Caco-2 (cell line): Measurements from ENCODE around the gene BAG2. TPM values are rescaled to one million over a fixed set of nuclear protein-coding genes. Genes with fewer than 3 reads are reported as not detected.

Experiments used
- BruUV-seq: library from RNA; stranded (reverse); fragments of 400-500 nt; replicated peaks from 2 replicates; lab custom pipeline; 2021; lab: Mats Ljungman, UMichigan
- CTCF ChIA-PET: fragments of 300-600 bp; sonication (Branson Sonifier 250); formaldehyde crosslinking; loops from one replicate; lab custom pipeline; 2022; ENCODE audit warnings: antibody characterized with exemption; lab: Charles Lee
- POLR2A ChIA-PET: fragments of 300-600 bp; sonication (Branson Sonifier 250); formaldehyde crosslinking; loops from one replicate; lab custom pipeline; 2022; ENCODE audit warnings: antibody characterized with exemption; lab: Charles Lee
- DNase-seq, 2 experiments: peaks; one replicate each; pipeline versions ENCODE4 v3.0.0 to v3.0.0-alpha.2; 2020 to 2022
- H3K27me3 ChIP-seq: replicated peaks from 2 replicates; pipeline ENCODE4 v1.6.0; 2011; ENCODE audit warnings: low read length; ENCODE audit not compliant: control insufficient read depth, insufficient read depth
- H3K36me3 ChIP-seq: 2 replicates; pipeline ENCODE4 v1.5.1; 2011; ENCODE audit warnings: low read length; ENCODE audit not compliant: control insufficient read depth, insufficient read depth
- H3K4me1 ChIP-seq: fragments of 250-450 bp; sonication (Bioruptor Pico); 2 replicates; pipeline ENCODE4 v1.5.1; 2020; ENCODE audit warnings: mild to moderate bottlenecking
- H3K4me3 ChIP-seq: 2 replicates; pipeline ENCODE4 v1.5.1; 2011; ENCODE audit warnings: low read depth, mild to moderate bottlenecking, control low read depth, low read length
- H3K9me3 ChIP-seq: fragments of 250-450 bp; sonication (Bioruptor Pico); 2 replicates; pipeline ENCODE4 v1.5.1; 2020; ENCODE audit warnings: mild to moderate bottlenecking, moderate library complexity
- H3K27ac Mint-ChIP-seq: one replicate; pipeline ENCODE4 v1.8.0; 2022; ENCODE audit warnings: mixed read lengths; ENCODE audit not compliant: unreplicated experiment
- H3K27me3 Mint-ChIP-seq: one replicate; pipeline ENCODE4 v1.8.0; 2022; ENCODE audit warnings: mixed read lengths; ENCODE audit not compliant: insufficient read depth, unreplicated experiment
- H3K36me3 Mint-ChIP-seq: one replicate; pipeline ENCODE4 v1.8.0; 2022; ENCODE audit warnings: mild to moderate bottlenecking, mixed read lengths; ENCODE audit not compliant: insufficient read depth, unreplicated experiment
- H3K4me1 Mint-ChIP-seq: one replicate; pipeline ENCODE4 v1.8.0; 2022; ENCODE audit warnings: low read depth, mixed read lengths; ENCODE audit not compliant: unreplicated experiment
- H3K4me3 Mint-ChIP-seq: one replicate; pipeline ENCODE4 v1.8.0; 2022; ENCODE audit warnings: mild to moderate bottlenecking, moderate library complexity, mixed read lengths; ENCODE audit not compliant: unreplicated experiment
- H3K9me3 Mint-ChIP-seq: one replicate; pipeline ENCODE4 v1.8.0; 2022; ENCODE audit warnings: mixed read lengths; ENCODE audit not compliant: unreplicated experiment
- intact Hi-C: fragments of 100-400 bp; cut with micrococcal nuclease; formaldehyde crosslinking; loops from one replicate; pipeline ENCODE4 v1.10.0; 2022; ENCODE audit not compliant: unreplicated experiment
- total RNA-seq: library from RNA; stranded (reverse); gene quantifications from 2 replicates; pipeline ENCODE4 v1.2.3, GENCODE V29; 2022
- TF ChIP-seq, protein P1 (sequence below), 2 experiments: fragments of 200-600 bp in 1 of 2; IDR thresholded peaks; 1 replicate in 1 of 2; 2 replicates in 1 of 2; pipeline versions ENCODE4 v1.5.1 to v1.8.0; 2011 to 2022; ENCODE audit warnings: antibody characterized with exemption in 1 of 2, control low read depth in 1 of 2, inconsistent platforms in 1 of 2, low read depth in 1 of 2, low read length in 1 of 2, mild to moderate bottlenecking in 1 of 2, moderate library complexity in 1 of 2; ENCODE audit not compliant: insufficient read depth in 1 of 2, severe bottlenecking in 1 of 2, unreplicated experiment in 1 of 2

Gene BAG2
- total RNA-seq, 1 experiment from 2014 or later = 9.5 TPM

DNA sequence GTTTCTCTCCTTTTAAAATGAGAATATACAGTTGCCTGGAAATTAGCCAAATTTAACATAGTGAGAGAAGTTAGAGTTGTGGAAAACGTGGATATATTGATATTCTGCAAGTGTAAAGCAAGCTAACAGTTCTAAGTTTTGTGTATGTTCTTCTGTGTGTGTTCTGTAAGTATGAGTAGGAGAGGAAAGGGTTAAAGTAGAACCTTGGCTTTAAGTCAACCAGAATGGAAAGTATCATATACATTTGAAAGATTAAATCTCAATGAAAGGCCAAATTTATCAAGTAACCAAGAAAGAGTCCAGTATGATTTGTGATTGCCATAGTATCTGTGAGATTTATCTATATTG, 30.0 kb upstream of the BAG2 start:
- no peaks in the 10 kb centered on the region for H3K27me3 Mint-ChIP-seq
- peaks cover 6% of the 10 kb centered on the region for H3K4me1 Mint-ChIP-seq
- 0 out of 2 replicates have a peak, but pooled peaks cover 4% of the 10 kb centered on the region for H3K9me3 ChIP-seq
- H3K36me3 ChIP-seq = no peaks in the 10 kb centered on the region
- H3K4me3 Mint-ChIP-seq = no peak overlapping the region
- H3K36me3 Mint-ChIP-seq = peaks cover 17% of the 10 kb centered on the region
- intact Hi-C loops = no loop called here
- no peaks in the 10 kb centered on the region for H3K9me3 Mint-ChIP-seq
- DNase-seq = no peak
- no peak overlapping the region for H3K4me3 ChIP-seq
- ChIA-PET POLR2A (no interaction called here), CTCF (interaction anchor here (0.6 kb wide), 1 partner anchor 180 kb away, joined by 3 read pairs; no protein-coding TSS in a partner anchor)
- H3K27ac Mint-ChIP-seq = no peak overlapping the region
- TF ChIP-seq, protein P1, sequence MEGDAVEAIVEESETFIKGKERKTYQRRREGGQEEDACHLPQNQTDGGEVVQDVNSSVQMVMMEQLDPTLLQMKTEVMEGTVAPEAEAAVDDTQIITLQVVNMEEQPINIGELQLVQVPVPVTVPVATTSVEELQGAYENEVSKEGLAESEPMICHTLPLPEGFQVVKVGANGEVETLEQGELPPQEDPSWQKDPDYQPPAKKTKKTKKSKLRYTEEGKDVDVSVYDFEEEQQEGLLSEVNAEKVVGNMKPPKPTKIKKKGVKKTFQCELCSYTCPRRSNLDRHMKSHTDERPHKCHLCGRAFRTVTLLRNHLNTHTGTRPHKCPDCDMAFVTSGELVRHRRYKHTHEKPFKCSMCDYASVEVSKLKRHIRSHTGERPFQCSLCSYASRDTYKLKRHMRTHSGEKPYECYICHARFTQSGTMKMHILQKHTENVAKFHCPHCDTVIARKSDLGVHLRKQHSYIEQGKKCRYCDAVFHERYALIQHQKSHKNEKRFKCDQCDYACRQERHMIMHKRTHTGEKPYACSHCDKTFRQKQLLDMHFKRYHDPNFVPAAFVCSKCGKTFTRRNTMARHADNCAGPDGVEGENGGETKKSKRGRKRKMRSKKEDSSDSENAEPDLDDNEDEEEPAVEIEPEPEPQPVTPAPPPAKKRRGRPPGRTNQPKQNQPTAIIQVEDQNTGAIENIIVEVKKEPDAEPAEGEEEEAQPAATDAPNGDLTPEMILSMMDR (IDR thresholded peaks at IDR 0.05; ENCODE audit: insufficient read depth in 1 of 2, low read depth in 1 of 2, low read length in 1 of 2, severe bottlenecking in 1 of 2, unreplicated experiment in 1 of 2) = no peak
- H3K4me1 ChIP-seq = no peaks in the 10 kb centered on the region
- no peaks in the 10 kb centered on the region for H3K27me3 ChIP-seq
- BruUV-seq = no TSS peak

DNA sequence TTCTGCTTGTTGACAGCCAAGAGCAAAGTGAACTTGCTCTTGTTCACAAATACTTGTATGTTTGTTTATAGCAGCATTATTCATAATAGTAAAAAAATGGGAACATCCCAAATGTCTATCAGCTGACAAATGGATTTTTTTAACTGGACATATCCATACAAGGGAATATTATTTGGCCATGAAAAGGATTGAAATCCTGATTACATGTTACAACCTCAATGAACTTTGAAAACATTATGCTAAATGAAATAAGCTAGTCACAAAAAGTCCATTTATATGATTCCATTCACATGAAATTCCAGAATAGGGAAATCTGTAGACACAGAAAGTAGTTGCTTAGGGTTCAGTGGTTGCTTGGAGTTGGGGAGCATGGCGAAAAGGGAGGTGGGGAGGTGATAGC, 28.4 kb upstream of the BAG2 start:
- no TSS peak for BruUV-seq
- Mint-ChIP-seq H3K9me3 (no peaks in the 10 kb centered on the region), H3K36me3 (peaks cover 22% of the 10 kb centered on the region), H3K4me3 (no peak overlapping the region), H3K27ac (no peak overlapping the region), H3K27me3 (no peaks in the 10 kb centered on the region), H3K4me1 (peaks cover 6% of the 10 kb centered on the region)
- intact Hi-C loops = no loop called here
- DNase-seq = no peak
- H3K36me3 ChIP-seq = no peaks in the 10 kb centered on the region; the same call in 1 of the 2 replicates
- H3K27me3 ChIP-seq = no peaks in the 10 kb centered on the region
- ChIA-PET CTCF (no interaction called here), POLR2A (no interaction called here)
- H3K9me3 ChIP-seq = 0 out of 2 replicates have a peak, but pooled peaks cover 4% of the 10 kb centered on the region
- TF ChIP-seq, protein P1 (IDR thresholded peaks at IDR 0.05; ENCODE audit: insufficient read depth in 1 of 2, low read depth in 1 of 2, low read length in 1 of 2, severe bottlenecking in 1 of 2, unreplicated experiment in 1 of 2) = no peak
- H3K4me1 ChIP-seq = no peaks in the 10 kb centered on the region
- H3K4me3 ChIP-seq = no peak overlapping the region

DNA sequence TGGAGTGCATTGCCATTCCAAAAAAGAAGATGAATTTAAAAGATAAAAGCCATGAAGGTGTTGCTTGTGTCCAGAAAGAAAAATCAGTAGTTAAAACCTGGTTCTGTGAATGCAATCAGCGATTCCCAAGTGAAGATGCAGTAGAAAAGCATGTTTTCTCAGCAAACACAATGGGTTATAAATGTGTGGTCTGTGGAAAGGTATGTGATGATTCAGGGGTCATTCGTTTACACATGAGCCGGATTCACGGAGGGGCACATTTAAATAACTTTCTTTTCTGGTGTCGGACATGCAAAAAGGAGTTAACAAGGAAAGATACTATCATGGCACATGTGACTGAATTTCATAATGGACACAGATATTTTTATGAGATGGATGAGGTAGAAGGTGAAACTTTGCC, 24.7 kb upstream of the BAG2 start:
- Histone ChIP-seq H3K36me3 (no peaks in the 10 kb centered on the region; the same call in 1 of the 2 replicates), H3K4me1 (no peaks in the 10 kb centered on the region), H3K9me3 (no peaks in the 10 kb centered on the region), H3K27me3 (no peaks in the 10 kb centered on the region), H3K4me3 (no peak overlapping the region)
- Mint-ChIP-seq H3K36me3 (peaks cover 28% of the 10 kb centered on the region), H3K27ac (no peak overlapping the region), H3K4me1 (peaks cover 6% of the 10 kb centered on the region), H3K9me3 (no peaks in the 10 kb centered on the region), H3K4me3 (peak overlapping the region; percentile 19), H3K27me3 (no peaks in the 10 kb centered on the region)
- TF ChIP-seq, protein P1 (IDR thresholded peaks at IDR 0.05; ENCODE audit: insufficient read depth in 1 of 2, low read depth in 1 of 2, low read length in 1 of 2, severe bottlenecking in 1 of 2, unreplicated experiment in 1 of 2) = no peak
- POLR2A ChIA-PET = no interaction called here
- DNase-seq = no peak
- CTCF ChIA-PET = no interaction called here
- BruUV-seq = no TSS peak
- intact Hi-C loops = no loop called here
